NCI-H2171 treated with DMSO at 0.1 percent for 48 hours (cell line): ENCODE measurements around the gene ULBP1.
A peak's percentile ranks its signal among the peaks of the same experiment; 100 is the strongest.
"Not testable (repeated sequence)": the region's sequence is repeated elsewhere in the genome, so short reads cannot be mapped to it uniquely, and the experiment has no call there.

ENCODE experiments used
- DNase-seq: peaks from one replicate; lab custom pipeline; 2025; lab: John Stamatoyannopoulos, UW

ULBP1 gene

GRCh38 chr6:150005761-150006651, 42.3 kb downstream of the ULBP1 start:
- DNase-seq = no peak

- peak; percentile 42 for DNase-seq
These were observed 43.3 kb downstream of the ULBP1 start for GRCh38 chr6:150006961-150007464.

GRCh38 chr6:150008588-150008987, 44.8 kb downstream of the ULBP1 start:
- DNase-seq = no peak

DNA sequence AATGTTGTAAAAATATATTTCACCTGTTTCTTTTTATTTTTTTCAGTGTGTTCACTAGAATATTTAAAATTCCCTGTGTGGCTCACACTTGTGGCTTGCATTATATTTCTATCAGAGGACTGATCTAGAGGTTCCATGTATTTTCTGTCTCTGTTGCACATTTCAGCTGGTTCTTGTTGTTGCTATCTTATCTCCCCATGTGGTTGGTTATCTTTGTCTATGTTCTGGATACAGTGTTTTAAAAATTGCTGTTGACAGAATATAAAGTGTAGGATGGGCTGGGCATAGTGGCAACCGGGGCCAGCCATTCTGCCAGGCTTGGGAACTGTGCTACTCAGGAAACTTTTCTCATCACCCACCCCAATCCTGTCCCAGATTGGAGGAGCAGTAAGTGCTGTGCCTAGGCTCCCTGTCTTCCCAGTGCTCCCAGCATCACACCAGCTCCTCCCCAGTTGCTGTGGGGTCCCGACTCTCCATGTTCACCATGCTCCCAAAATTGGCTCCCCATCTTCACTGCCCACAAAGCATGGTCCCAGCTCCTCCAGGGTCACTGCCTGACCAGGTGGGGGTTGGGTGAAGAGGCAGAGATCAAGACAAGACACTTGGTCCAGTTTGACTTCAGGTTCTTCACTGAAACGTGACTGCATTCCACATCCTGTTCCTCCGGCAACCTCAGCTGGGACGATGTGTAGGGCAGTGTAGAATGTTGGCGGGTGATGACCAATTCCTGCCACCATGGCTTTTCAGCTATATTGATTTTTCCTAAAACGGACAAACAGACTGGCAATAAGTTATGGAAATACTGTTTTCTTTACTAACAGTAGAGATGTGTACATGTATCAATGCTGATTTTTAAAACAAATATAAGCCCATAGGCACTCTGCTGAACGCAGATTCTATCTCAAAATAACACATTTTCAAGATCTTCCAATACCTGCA, 49.4 kb downstream of the ULBP1 start:
- not testable (repeated sequence) for DNase-seq

DNA sequence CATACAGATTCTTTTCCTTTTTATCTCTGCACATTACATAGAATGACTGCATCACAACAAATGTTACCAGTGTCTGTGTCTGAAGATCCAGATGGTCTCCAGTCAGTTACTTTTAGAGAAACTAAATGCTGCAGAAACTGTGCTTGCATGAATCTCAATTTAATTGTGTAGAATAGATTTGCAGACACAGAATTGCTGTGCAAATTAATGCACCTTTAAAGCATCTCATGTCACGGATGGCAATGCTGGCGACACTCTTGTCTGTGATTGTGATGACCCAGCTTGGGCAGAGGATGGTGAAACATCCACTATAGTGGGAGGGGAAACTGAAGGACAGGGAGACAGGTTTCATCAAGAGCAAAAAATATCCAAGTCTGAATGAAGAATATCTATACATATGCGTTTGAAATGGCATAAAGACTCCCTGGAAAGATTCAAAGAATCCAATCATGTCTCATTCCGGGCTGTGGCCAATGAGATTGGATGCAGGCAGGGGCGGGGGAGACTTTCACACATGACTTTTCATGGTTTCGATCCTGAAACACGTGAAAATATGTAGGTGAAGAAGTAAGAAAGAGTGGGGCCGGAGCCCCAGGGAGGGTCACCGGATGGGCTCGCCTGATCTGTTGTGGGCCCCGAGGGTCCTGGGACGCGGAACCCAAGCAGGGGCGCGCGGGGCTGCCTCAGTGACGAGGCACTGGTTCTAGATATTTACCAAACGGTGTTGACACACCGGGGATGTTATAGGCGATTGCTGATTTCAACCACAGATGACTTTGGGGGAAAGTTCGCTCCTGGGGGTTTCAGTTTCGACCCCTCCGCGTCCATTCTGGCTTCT, 50.3 kb downstream of the ULBP1 start:
- DNase-seq = not testable (repeated sequence)

DNA sequence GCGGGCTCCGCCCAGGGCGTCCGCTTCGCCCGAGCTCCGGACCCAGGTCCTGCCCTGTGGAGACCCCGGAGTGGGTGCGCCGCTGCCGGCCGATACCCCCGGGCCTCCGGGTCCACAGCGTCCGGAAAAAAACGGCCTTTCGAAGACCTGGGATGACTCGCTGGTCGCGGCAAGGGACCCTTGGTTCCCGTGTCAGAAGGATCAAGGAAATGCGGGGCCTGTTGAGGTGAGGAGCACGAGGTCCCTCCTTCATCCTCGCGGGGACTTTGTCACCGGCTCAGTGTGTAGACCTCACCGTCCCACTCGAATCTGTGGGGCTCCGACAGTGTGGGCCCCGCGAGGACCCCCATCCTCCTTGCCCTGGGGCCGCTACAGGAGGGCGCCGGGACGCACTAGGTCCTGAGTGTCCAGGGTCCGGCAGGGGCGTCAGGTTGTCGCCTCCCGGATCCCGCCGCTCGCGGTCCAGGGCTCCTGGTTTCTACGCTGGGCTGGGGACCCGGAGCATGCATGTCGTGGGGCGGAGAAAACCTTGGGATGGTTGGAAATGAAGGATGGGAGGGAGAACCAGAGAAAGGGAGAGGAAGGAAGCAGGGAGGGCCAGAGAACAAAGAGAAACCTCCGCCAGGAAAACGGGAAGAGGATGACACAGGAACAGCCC, 51.0 kb downstream of the ULBP1 start:
- not testable (repeated sequence) for DNase-seq

GRCh38 chr6:150015281-150016001, 51.7 kb downstream of the ULBP1 start:
- DNase-seq = not testable (repeated sequence)

GRCh38 chr6:150016324-150017185, 52.8 kb downstream of the ULBP1 start:
- DNase-seq = peak; percentile 72

DNA sequence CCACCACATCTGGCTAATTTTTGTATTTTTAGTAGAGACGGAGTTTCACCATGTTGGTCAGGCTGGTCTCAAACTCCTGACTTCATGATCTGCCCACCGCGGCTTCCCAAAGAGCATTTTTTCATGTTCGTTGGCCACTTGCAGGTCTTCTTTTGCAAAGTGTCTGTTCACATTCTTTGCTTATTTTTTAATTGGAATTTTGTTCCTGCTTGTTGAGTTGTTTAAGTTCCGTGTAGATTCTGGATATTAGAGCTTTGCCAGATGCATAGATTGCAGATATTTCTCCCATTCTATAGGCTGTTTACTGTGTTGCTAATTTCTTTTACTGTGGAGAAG, 53.4 kb downstream of the ULBP1 start:
- DNase-seq = not testable (repeated sequence)

DNA sequence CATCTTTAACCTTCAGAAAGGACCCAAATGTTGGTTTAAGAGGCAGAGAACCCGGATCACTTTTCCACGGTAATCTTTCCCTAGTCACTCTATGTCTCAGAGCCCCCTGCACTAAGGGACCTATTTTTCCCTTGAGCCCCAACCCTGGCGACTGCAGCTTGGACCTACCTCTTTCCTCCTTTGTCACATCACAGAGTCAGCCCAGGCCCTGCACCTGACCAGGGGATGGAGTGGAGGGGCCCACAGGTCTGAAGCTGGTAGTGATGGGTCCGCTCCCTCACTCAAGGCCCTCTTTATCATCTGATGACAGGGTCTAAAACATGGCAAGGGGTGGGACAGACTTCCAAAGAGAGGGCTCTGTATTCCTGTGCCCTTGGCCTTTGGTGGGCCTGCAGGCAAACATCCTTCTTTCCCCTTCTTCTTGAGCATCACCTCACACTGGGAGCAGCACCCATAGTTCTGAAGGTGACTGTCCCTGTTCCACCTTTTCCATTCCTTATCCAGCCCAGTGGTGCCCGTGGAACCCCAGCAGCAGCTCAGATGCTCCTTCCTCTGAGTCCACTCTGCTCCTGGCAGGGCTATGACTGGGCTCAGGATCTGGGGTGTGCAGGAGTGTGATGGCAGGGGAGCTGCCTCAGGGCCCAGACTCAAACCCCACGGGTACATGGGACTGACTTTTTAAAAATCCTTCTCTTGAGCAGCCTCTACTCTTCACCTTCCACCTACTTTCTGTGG, 55.3 kb downstream of the ULBP1 start:
- no peak for DNase-seq

GRCh38 chr6:150021870-150022269, 58.1 kb downstream of the ULBP1 start:
- DNase-seq = not testable (repeated sequence)
